Measurements from ENCODE around the gene STXBP6. TPM values are rescaled to one million over a fixed set of nuclear protein-coding genes. Genes with fewer than 3 reads are reported as not detected.

The STXBP6 gene
- total RNA-seq, 2 donors from 2014 or later: 13.5 to 20.2 TPM

DNA sequence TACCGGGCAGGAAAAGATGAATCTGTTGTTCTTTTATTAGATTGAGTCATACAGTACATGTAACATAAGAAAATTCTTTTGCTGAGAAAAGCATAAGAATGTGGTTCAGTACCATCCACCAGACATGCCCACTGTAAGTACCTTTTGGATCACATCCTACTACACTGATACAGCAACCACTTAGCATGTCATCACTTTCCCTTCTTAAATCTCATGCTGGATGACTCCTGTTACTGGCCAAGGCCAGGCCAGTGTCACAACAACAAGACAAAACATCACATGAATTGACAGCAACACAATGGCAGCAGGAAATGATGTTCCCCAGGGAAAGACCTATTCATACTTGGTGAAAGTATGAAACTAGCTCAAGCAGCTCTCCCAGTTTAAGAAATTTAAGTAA is 46.4 kb downstream of the STXBP6 start:
- peak overlapping the region; percentile 57 to 68 for H3K27ac ChIP-seq
- peaks cover 0 to 45% of the 10 kb centered on the region in 2 donors for H3K4me1 ChIP-seq
- DNase-seq (ENCODE audit: low spot score): no peak

DNA sequence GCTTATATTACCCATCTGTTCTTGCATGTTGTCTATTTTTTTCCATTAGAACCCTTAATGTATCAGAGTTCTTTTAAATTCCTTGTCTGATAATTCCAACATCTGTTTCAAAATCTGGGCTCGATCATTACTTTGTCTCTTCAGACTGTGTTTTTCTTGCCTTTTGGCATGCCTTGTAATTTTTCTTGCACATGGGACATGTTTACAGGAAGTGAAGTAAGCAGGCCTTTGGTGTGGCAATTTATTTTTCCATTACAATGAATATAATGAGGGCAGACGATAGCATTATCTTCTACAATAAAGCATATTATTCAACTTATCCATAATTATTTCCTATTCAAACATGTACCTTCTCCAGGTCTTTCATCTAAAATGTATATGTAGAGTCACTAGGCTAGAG is 48.3 kb downstream of the STXBP6 start:
- H3K4me1 ChIP-seq: peaks cover 0 to 34% of the 10 kb centered on the region in 2 donors
- no peaks in the 10 kb centered on the region for H3K27me3 ChIP-seq
- H3K4me3 ChIP-seq: no peak overlapping the region
- peak overlapping the region in 1 of 2 donors; percentile 58 for H3K27ac ChIP-seq
- TF ChIP-seq, protein P1, sequence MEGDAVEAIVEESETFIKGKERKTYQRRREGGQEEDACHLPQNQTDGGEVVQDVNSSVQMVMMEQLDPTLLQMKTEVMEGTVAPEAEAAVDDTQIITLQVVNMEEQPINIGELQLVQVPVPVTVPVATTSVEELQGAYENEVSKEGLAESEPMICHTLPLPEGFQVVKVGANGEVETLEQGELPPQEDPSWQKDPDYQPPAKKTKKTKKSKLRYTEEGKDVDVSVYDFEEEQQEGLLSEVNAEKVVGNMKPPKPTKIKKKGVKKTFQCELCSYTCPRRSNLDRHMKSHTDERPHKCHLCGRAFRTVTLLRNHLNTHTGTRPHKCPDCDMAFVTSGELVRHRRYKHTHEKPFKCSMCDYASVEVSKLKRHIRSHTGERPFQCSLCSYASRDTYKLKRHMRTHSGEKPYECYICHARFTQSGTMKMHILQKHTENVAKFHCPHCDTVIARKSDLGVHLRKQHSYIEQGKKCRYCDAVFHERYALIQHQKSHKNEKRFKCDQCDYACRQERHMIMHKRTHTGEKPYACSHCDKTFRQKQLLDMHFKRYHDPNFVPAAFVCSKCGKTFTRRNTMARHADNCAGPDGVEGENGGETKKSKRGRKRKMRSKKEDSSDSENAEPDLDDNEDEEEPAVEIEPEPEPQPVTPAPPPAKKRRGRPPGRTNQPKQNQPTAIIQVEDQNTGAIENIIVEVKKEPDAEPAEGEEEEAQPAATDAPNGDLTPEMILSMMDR (IDR thresholded peaks at IDR 0.05): no peak
- no peaks in the 10 kb centered on the region for H3K36me3 ChIP-seq
- no peaks in the 10 kb centered on the region for H3K9me3 ChIP-seq
- no peak for DNase-seq (ENCODE audit: low spot score)

More for the DNA sequence above, 46.4 kb downstream of the STXBP6 start:
- Histone ChIP-seq H3K4me3 (no peak overlapping the region), H3K9me3 (no peaks in the 10 kb centered on the region), H3K27me3 (no peaks in the 10 kb centered on the region), H3K36me3 (no peaks in the 10 kb centered on the region)
- TF ChIP-seq, protein P1 (IDR thresholded peaks at IDR 0.05): no peak

DNA sequence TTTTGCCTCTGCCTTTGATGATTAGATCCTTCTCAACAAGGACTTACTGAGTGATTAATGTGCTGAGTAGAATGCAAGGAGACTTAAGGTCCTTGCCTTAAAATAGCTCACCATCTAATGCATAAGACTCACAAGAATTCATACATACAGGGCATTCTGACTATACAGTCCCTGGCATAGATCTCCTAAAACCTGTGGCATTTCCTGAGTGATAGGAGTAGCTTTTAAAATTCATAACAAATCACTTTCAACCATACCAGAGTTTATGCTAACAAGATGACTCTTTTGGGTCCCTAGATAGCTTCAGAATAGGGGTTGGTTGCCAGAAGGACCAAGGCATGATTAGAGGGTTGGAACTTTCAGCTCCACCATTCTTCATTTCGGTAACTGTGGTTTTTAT is 48.8 kb downstream of the STXBP6 start:
- no peaks in the 10 kb centered on the region for H3K36me3 ChIP-seq
- H3K9me3 ChIP-seq: no peaks in the 10 kb centered on the region
- no peaks in the 10 kb centered on the region for H3K27me3 ChIP-seq
- DNase-seq (ENCODE audit: low spot score): no peak
- H3K4me1 ChIP-seq: peaks cover 0 to 34% of the 10 kb centered on the region in 2 donors
- TF ChIP-seq, protein P1 (IDR thresholded peaks at IDR 0.05): no peak
- no peak overlapping the region for H3K4me3 ChIP-seq
- H3K27ac ChIP-seq: peak overlapping the region in 1 of 2 donors; percentile 58

DNA sequence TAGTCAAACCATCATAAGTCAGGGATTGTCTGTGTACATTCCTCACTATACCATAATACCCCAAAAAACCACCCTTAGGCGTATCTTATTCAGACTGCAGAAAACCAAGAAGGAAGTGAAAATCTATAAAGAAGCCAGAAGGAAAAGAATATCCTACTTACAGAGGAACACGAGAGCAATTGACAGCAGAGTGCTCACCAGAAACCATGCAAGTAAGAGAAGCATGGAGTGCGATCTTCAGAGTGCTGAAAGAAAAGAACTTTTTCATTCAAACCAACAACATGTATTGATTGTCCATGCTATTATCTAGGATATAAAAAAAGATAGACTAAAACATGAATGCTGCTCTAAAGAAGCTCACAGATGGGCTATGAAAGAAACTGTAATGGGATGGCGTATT is 50.8 kb downstream of the STXBP6 start:
- Histone ChIP-seq H3K9me3 (no peaks in the 10 kb centered on the region), H3K4me1 (peaks cover 0 to 27% of the 10 kb centered on the region in 2 donors), H3K36me3 (no peaks in the 10 kb centered on the region), H3K27me3 (no peaks in the 10 kb centered on the region), H3K4me3 (no peak overlapping the region), H3K27ac (no peak overlapping the region)
- DNase-seq (ENCODE audit: low spot score): no peak
- TF ChIP-seq, protein P1 (IDR thresholded peaks at IDR 0.05): no peak

DNA sequence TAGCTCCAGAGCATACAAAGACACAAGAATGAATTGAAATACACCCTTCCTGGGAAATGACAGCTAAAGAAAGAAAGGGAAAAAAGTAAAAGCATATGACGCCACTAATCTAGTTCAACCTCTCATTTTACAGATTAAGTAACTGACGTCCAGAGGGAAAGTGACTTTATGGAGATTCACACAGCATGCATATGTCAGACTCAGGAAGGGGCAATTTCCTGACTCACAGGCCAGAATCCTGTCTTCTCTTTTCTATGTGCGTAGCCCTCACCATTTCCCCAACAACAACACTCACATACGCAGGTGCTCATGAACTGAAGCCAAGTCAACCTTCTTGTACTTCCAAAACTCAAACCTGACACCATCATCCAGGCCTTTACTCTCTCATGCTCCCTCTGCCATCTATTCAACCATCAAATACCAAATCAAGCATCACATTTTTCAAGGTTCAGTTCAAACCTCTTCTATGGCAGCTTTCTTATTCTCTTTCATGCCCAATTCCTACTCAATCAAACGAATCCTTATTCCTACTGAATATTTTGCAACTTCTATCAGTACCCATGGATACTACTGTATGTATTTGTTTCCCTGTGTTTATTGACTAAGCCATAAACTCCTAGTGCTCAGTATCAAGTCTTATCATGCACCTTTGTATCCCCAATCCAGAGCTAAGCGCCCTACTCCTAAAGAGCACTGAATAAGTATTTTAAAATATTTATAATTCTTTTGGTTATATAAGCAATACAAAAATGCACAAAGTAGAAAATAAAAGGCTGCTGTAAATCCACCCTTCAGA is 52.8 kb downstream of the STXBP6 start:
- no peak overlapping the region for H3K4me3 ChIP-seq
- no peak overlapping the region for H3K27ac ChIP-seq
- H3K36me3 ChIP-seq: no peaks in the 10 kb centered on the region
- no peaks in the 10 kb centered on the region for H3K27me3 ChIP-seq
- TF ChIP-seq, protein P1 (IDR thresholded peaks at IDR 0.05): no peak
- H3K9me3 ChIP-seq: no peaks in the 10 kb centered on the region
- H3K4me1 ChIP-seq: peaks cover 0 to 18% of the 10 kb centered on the region in 2 donors
- no peak for DNase-seq (ENCODE audit: low spot score)

All from right atrium auricular region (tissue), 2 donors.